Measurements from ENCODE around the gene SHISA6.

SHISA6 gene

DNA sequence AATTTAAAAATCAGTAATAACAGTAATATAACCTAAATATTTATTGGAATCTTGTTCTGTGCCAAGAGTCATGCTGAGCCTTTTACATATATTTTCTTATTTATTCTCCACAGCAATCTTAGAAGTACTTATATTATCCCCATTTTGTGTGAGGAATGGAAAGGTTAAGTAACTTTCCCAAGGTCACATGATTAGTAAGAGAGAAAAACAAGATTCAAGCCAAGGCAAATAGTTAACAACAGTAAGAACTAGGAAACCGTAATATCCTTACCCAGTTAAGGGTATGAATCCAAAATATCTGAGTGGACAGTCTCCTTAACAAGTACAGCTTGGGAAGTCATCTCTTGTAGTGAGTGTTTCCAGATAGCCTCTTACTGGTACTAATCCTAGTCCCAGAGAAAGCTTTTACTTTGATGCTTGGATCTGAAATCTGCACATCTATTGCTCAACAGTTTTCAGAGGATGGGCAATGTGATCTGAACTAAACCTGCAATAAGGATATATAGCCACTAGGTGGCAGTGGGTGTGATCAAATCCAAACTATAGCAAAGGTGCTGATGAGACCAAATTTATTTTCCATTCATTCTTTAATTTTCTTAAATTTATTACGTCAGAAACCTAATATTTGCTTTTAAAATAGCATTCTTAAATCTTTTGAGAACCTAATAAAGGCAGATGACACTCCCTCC is 23.3 kb downstream of the SHISA6 start:
- no peak for DNase-seq (ENCODE audit: low read depth, low spot score)
- no peak overlapping the region for H3K27ac ChIP-seq

DNA sequence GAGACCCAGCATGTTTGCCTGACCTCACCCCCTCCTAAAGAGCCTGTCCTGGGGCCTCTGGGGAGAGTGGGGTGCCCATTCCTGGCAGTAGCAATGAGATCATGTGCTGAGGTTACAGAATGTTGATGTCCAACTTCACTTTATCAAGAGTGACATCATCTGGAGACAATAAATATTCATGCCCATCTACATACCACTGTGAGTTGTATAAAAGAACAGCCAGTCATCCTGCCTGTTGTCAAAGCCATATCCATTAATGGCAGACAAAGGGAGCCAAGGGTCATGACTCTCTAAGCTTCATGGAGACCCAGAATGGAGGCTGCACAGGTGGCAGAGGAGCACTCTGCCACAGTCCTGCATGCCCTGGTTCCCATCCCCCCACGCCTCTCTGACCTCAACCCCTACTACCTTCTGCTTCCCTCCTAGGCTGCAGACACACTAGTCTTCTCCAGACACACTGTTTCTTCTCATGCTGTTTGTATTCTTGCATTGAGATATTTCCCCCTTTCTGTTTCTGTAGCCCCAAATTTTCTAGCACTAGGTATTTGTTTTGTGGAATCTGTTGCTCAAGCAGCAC is 27.1 kb downstream of the SHISA6 start:
- H3K27ac ChIP-seq = no peak overlapping the region

DNA sequence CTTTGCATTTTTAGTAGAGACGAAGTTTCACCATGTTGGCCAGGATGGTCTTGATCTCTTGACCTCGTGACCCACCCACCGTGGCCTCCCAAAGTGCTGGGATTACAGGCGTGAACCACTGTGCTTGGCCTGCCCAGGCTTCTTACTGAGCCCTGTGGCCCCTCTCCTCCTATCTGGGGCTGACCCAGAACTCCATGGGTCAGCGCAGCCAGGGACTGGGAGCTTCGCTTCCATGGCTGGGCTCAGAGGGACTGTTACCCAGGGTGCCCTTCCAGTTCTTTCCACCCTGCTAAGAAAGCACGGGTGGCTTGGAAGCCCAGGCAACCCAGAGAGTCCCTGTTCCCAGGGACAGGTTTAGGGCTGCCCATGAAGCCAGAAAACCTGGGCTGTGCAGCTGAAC is 28.2 kb downstream of the SHISA6 start:
- no peak for DNase-seq (ENCODE audit: low read depth, low spot score)
- H3K27ac ChIP-seq = no peak overlapping the region

More for the DNA sequence above, 27.1 kb downstream of the SHISA6 start:
- DNase-seq (ENCODE audit: low read depth, low spot score) = no peak

DNA sequence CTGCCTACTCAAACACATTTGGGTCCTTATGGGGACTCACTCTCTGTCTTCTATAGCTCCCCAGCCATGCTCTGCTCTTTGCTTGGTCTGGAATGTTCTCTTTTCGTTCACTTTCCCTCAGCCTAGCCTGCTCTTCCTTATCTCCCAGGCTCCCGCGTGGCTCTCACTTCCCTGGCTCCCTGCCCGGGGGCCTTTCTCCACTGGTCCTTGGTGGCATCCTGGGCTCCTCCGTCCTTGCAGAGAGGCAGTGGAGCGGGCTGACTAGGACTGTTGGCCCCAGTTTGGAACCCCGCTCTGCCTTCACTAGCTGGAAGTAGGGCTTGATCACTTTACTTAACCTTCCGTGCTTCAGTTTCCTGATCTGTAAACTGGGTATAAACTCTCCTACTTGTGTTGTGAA is 31.2 kb downstream of the SHISA6 start:
- no peak for DNase-seq (ENCODE audit: low read depth, low spot score)
- no peak overlapping the region for H3K27ac ChIP-seq

DNA sequence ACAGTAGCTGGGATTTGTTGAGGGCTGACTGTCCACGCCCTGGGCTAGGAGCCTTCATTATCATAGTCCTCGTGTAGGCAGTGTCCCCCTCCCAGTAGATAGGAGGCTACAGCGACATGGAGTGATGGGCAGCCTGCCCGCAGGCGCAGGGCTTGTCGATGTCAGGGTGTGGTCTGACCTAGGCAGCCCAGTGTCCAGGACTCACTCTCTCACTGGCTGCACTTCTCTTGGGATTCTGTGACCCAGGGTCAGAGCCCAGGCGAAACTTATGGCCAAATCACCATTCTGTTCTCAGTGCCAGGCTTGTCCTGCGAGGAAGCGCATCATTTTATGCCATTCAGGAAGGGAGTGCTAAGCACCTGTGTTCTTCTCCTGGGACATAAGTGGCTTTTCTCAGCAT is 32.6 kb downstream of the SHISA6 start:
- DNase-seq (ENCODE audit: low read depth, low spot score) = no peak
- H3K27ac ChIP-seq = no peak overlapping the region

DNA sequence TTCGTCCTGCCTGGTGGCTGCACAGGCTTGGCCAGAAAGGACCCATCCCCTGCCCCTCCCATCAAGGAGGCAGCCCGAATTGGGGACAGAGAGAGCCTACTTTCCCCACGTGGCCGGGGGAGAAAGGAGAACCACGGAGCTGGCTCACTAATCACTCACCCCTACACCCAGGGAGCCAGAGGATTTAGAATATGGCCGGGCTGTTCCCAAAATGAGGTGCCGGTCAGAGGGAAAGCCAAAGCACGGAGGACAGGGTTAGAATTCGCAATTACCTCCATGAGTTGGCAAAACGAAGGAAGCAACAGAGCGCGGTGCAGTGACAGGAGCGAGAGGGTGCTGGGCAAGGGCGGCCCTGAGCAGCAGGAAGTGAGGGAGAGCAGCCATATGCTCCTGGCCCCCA is 33.1 kb downstream of the SHISA6 start:
- no peak for DNase-seq (ENCODE audit: low read depth, low spot score)
- no peak overlapping the region for H3K27ac ChIP-seq

DNA sequence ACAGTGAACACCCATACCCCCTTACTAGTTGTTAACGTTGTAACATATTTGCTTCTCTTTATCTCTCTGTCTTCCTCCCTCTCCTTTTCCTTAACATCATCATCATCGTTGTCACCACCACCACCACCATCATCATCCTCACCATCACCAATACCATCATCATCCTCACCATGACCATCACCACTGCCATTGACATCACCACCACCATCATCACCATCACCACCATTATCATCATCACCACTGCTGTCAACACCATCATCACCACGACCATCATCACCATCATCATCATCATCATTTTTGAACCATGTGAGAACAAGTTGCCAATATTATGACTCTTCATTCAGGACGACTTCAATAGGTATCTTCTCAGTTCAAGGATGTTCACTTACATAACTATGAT is 35.5 kb downstream of the SHISA6 start:
- DNase-seq (ENCODE audit: low read depth, low spot score) = no peak
- H3K27ac ChIP-seq = no peak overlapping the region

DNA sequence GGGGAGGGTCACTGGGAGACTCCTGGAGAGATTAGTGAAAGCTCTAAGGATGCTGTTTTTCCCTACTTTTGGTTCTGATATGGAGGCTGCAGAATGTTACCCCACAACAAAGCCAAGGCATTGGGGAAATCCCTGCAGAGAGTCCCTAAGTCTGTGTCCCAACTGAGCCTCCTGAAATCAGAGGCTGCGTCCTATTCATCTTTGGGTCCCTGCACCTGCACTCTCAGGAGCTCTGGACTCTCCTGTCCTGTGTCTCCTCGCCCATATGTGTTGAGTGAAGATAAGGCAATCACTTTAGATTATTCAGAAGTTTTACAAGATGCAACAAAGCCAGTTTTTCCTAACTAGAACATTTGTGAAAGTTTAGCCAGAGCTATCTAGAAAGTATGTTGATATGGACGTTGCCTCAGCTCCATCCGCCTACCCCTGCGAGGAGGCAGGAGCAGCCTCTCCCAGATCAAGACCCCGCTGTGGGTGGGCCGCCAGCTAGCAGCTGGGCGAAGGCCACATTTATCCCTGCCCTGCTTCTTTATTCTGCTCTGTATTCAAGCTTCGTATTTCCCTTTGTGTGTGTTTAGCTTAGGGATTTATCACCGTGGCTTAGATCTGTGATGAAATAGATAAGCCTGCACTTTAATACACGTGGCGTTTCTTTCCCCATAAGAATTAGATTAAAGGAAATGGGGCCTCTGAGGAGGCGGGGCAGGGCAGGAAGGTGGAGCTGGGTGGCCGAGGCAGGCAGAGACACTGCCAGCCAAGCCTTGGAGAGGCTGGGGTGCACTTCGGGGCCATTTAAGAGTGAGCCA is 37.4 kb downstream of the SHISA6 start:
- H3K27ac ChIP-seq = no peak overlapping the region
- DNase-seq (ENCODE audit: low read depth, low spot score) = no peak

DNA sequence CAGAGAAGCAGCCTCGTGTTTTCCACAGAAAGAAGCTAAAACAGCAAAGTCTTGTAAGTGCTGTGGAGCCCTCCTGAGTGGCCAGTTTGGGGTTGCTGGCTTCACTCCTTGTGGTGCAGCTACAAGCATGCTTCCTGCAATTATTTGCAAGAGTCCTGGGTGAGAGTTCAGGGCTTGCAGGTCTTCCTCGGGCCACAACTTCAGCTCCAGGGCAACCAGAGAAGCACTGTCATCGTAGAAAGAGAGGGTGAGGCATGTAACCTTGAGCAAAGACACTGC is 37.9 kb downstream of the SHISA6 start:
- DNase-seq (ENCODE audit: low read depth, low spot score) = no peak
- H3K27ac ChIP-seq = no peak overlapping the region

DNA sequence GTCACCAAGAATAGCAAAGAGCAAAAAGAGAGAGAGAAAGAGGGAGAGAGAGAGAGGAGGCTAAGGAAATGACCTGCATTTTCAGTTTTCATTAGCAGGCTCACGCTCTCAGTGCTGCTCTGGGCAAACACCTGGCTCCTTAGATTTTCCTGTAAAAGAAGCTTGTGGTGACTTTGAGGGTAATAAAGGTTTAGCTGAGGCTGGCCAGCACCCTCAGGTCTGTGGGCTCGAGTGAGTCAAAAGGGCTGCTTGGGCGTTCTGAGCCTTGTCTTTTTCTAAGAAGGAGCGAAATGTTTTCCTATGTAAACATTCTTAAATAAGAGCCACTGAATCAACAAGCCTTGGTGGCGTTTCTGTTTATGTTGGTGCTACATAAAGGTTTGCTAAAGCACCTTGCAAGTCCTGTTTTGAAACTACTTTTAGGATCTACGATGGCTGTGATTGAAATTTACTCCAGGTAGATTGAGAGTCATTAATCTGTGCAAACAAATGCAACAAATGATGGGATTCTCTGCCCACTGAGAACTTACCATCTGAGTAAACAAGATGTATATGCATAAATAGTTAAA is 38.8 kb downstream of the SHISA6 start:
- no peak for DNase-seq (ENCODE audit: low read depth, low spot score)
- no peak overlapping the region for H3K27ac ChIP-seq

DNA sequence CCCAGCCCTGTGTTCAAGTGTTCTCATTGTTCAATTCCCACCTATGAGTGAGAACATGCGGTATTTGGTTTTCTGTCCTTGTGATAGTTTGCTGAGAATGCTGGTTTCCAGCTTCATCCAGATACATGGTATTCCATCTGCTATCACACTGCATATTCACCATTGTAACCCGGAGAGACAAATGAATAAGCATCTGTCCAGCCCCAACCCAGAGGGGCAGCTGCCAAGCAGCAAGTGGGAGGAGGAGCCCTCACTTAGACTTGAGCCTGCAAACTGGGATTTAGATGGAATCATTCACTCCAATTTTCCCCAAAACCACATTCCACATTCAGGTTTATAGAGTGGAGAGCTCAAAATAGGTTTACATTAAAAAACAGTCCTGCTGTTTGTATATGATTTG is 41.6 kb downstream of the SHISA6 start:
- DNase-seq (ENCODE audit: low read depth, low spot score) = no peak
- no peak overlapping the region for H3K27ac ChIP-seq

DNA sequence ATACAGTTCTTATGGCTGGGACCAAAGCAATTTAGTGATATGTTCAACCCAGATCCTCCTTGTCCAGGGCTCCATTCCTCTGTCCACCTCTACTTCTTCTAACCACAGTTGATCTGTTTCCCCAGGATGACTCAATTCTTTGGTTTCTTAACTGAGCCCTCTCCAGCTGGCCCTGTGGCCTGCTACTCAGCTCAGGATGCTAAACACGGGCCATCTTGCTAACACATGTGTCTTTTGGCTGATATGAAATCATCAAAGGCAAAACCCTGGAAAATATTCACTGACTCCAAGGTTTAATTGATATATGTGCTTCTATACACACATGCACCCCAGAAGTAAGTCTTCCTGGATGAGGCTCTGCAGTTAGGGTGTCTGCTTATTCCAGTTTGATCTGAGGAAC is 43.8 kb downstream of the SHISA6 start:
- H3K27ac ChIP-seq = no peak overlapping the region
- DNase-seq (ENCODE audit: low read depth, low spot score) = no peak

DNA sequence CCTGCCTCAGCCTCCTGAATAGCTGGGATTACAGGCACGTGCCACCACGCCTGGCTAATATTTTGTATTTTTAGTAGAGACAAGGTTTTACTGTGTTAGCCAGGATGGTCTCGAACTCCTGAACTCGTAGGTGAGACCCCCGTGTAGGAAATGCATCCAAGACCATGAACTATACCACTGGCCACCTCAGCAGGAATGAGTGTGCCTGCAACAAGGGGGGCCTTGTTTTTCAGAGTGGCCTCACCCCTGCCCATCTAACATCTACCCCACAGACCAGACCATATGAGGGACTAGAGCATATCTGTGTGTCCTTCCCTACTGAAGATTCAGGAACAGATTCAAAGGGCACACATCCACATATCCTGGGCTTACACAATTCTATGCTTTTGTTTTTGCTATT is 44.9 kb downstream of the SHISA6 start:
- no peak overlapping the region for H3K27ac ChIP-seq
- DNase-seq (ENCODE audit: low read depth, low spot score) = no peak

DNA sequence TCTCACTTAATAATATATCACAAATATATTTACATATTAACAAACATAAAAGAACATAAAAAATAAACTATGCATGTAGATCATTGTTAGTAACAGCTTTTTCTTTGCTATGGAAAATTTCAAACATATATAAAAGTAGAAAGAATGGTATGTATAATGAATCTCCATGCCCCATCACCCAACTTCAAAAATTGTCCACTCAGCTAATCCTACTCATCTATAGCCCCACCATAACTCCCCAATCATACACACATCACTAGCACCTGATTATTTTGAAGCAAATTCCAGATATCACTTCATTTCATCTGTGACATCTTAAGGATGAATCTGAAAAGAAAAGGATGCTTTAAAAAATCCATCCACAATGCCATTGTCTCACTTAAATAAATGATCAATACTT is 46.8 kb downstream of the SHISA6 start:
- no peak overlapping the region for H3K27ac ChIP-seq
- no peak for DNase-seq (ENCODE audit: low read depth, low spot score)

DNA sequence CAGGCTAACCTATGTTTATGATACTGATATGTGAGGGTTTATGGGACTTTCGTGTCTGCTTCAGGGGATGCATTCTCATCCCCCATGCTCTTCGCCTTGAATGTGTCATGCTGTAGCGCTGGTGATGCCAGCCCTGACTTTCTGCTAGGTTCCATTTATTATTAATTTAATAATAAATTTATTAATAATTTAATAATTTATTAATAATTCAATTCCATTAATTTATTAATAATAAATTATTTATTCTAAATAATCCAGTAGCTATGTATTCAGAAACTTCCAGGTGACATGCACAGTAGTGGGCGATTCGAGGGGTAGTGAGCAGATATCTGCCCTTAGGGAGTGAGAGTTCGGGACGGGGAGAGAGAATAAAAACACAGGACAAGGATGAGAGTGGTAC is 49.8 kb downstream of the SHISA6 start:
- no peak for DNase-seq (ENCODE audit: low read depth, low spot score)
- no peak overlapping the region for H3K27ac ChIP-seq

DNA sequence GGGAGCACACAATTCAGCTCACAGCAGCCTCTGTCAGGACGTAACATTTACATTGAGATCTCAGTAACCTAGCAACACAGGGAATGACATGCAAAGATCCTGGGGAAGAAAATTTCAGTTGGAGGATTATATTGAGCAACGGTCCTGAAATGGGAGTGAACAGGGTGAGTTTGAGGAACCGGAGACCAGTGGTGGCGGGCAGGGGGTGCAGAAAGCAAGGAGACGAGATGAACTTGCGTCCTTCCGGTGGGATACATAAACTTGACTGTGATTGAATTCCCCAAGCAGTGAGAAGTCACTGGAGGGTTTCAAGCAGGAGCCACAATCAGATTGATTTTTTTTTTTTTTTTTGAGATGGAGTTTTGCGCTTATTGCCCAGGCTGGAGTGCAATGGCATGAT is 51.5 kb downstream of the SHISA6 start:
- DNase-seq (ENCODE audit: low read depth, low spot score) = no peak
- H3K27ac ChIP-seq = no peak overlapping the region

DNA sequence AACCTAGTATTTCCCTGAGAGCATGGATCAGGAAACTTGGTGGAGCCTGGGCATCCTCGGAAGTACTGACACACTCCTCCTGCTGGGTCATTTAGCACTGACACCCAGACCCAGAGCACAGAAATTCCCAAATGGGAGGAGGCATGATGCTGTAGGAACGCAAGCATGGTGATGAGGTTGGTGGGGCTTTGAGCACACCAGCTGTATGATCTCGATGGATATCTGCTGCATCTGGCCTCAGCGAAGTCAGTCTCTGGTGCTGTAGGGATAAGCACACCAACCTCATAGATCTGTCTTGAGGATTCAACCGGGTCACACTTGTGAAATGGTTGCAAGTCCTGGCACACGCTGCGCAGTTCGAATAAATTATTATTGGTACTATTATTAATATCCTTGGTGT is 52.5 kb downstream of the SHISA6 start:
- H3K27ac ChIP-seq = no peak overlapping the region
- DNase-seq (ENCODE audit: low read depth, low spot score) = no peak

DNA sequence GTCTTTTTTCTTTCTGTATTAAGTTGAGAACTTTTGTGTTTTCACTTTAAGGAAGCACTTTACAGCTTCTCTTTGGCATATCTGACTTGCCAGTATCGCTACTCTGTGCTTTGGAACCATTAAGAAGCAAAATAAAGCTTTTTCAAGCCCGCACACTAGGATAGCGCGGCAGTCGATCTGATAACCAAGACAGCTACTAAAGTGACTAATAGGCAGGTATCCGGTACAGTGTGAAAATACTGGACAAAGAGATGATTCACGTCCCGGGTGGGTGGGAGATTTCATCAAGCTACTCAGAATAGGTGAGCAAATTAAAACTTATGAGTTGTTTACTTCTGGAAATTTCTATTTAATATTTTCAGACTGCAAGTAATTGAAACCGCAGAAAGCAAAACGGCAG is 53.8 kb downstream of the SHISA6 start:
- H3K27ac ChIP-seq = no peak overlapping the region
- no peak for DNase-seq (ENCODE audit: low read depth, low spot score)

DNA sequence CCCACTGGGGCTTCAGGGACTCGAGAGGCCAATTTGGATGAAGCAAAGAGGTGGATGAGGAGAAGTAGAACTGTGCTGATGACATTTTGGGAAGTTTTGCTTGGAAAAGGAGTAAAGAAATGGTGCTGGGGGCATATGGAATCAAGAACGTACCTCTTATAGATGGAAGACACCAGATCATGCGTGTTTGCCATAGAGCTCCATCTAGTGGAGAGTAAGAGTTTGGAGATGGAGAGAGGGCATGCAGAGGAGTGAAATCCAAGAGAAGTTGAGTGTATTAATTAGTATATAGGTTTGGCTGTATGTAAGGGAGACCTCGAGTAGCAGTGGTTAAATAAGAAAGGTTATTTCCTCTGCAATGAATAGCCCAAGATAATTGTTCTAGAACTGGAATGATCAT is 56.0 kb downstream of the SHISA6 start:
- H3K27ac ChIP-seq = no peak overlapping the region
- DNase-seq (ENCODE audit: low read depth, low spot score) = no peak

DNA sequence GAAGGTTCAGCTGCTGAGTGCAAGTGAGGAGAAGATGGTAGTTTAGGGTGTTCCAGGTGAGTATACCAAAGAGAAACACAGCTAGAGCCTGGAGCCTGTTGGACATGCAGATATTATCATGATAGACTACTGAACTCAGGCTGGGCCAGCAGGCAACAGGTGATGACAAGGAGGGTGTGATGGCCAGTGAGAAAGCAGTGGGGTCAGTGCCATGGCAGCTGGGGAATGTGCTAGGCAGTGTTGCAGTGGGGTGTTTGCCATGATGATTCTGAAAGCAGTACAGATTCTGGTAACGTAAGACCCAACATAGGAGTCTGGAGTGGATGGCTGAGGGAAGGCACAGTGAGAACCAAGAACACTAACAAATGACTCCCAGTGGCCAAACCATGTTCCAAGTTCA is 57.4 kb downstream of the SHISA6 start:
- H3K27ac ChIP-seq = no peak overlapping the region
- DNase-seq (ENCODE audit: low read depth, low spot score) = no peak

DNA sequence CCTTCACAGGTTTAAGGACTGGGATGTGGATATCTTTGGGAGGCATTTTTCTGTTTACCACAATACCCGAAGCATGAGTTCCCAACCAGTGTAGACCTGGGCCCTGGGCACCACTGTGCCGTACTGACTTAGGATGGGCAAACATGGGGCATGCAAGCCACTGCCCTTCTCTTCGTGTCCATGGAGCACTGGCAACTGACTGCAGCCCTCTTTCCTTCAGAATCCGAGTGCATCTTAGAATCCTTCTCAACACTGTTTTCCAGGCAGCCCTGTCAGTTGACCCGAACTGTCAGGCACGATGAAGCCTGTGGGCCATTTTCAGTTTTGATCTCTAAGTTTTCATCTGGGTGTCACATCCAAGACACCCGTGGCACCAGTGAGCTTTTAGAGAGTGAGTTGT is 59.2 kb downstream of the SHISA6 start:
- no peak for DNase-seq (ENCODE audit: low read depth, low spot score)
- no peak overlapping the region for H3K27ac ChIP-seq

DNA sequence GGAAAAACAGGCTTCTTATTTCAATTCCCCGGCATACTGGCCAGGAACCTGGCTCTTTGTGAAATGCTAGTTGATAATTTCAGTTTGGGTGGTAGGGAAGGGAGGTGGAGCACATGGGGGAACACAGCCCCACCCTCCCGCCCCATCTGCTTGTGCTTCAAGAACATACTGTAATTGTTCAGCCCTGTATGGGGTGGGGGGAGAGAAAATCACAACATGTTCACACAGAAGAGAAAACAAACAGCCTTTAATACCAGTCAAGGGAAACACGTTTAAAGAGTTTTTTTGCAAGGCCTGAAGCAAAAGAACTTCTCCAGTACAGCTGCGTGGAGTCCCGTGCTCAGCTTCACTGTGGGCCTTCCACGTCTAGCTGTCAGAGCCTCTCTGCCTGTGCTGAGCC is 59.7 kb downstream of the SHISA6 start:
- no peak overlapping the region for H3K27ac ChIP-seq
- DNase-seq (ENCODE audit: low read depth, low spot score) = no peak
